ENCODE data around the gene PLEKHH1.
A peak's percentile ranks its signal among the peaks of the same experiment; 100 is the strongest.

GRCh38 chr14:67618617-67619063 is 85.5 kb downstream of the PLEKHH1 start:
- TF ChIP-seq CTCF (conservative IDR thresholded peaks at IDR 0.05) (peak; percentile 77), ZFX (IDR thresholded peaks at IDR 0.05) (no peak)
